B cell (primary cell): Measurements from ENCODE around the gene RSPO3. TPM values are rescaled to one million over a fixed set of nuclear protein-coding genes. Genes with fewer than 3 reads are reported as not detected.

Source experiments
- ATAC-seq: fragments of 200-7000 bp; cut with Tn5 transposase; one replicate; pipeline ENCODE4 v1.10.0; 2021; ENCODE audit warnings: low read depth, mild to moderate bottlenecking, moderate number of reproducible peaks, moderate library complexity
- CTCF ChIA-PET: fragments of 350-600 bp; sonication (Branson Sonifier 250); formaldehyde crosslinking; loops from one replicate; lab custom pipeline; 2021; ENCODE audit warnings: antibody characterized with exemption, inconsistent platforms; lab: Charles Lee
- POLR2A ChIA-PET: fragments of 350-600 bp; sonication (Branson Sonifier 250); formaldehyde crosslinking; loops from one replicate; lab custom pipeline; 2021; ENCODE audit warnings: antibody characterized with exemption; lab: Charles Lee
- DNase-seq: peaks from one replicate; pipeline ENCODE4 v3.0.0; 2013
- H2AFZ ChIP-seq: 2 replicates; pipeline ENCODE4 v1.6.1; 2012; ENCODE audit warnings: mild to moderate bottlenecking, low read depth, low read length; ENCODE audit not compliant: insufficient read depth, poor library complexity, severe bottlenecking
- H3K27ac ChIP-seq, 2 donors: 1 replicate in 1 of 2; 2 replicates in 1 of 2; pipeline ENCODE4 v1.5.1; 2012 to 2013; ENCODE audit warnings: low read length in 2 of 2, mild to moderate bottlenecking in 2 of 2, moderate library complexity in 1 of 2
- H3K27me3 ChIP-seq, 4 experiments: fragments of 200-600 bp in 1 of 4; sonication (generic) in 1 of 4; replicated peaks in 1 of 4; 1 replicate in 2 of 4; 2 replicates in 2 of 4; pipeline versions ENCODE4 v1.6.1 to v1.7.0; 2013 to 2016; ENCODE audit warnings: low read length in 3 of 4, mild to moderate bottlenecking in 2 of 4, mixed read lengths in 1 of 4, moderate library complexity in 1 of 4; ENCODE audit not compliant: insufficient read depth in 4 of 4, control insufficient read depth in 3 of 4; ENCODE audit errors: control extremely low read depth in 1 of 4
- H3K36me3 ChIP-seq, 2 experiments: replicated peaks in 1 of 2; 1 replicate in 1 of 2; 2 replicates in 1 of 2; pipeline versions ENCODE4 v1.6.1 to v1.7.1; 2013; ENCODE audit warnings: low read length in 1 of 2; ENCODE audit not compliant: insufficient read depth in 2 of 2, control insufficient read depth in 1 of 2; ENCODE audit errors: control extremely low read depth in 1 of 2, extremely low read depth in 1 of 2
- H3K4me1 ChIP-seq, 2 donors: fragments of 200-600 bp in 1 of 2; sonication (generic) in 1 of 2; 1 replicate in 1 of 2; 2 replicates in 1 of 2; pipeline versions ENCODE4 v1.5.1 to v1.6.1; 2013 to 2017; ENCODE audit warnings: low read length in 2 of 2; ENCODE audit not compliant: control insufficient read depth in 2 of 2, insufficient read depth in 2 of 2
- H3K4me2 ChIP-seq: replicated peaks from 2 replicates; pipeline ENCODE3; 2012; ENCODE audit warnings: mild to moderate bottlenecking, low read depth, low read length; ENCODE audit not compliant: poor library complexity, severe bottlenecking
- H3K4me3 ChIP-seq, 5 experiments: fragments of 200-600 bp in 1 of 5; sonication (generic) in 1 of 5; 1 replicate in 3 of 5; 2 replicates in 2 of 5; pipeline versions ENCODE4 v1.5.1 to v1.7.0; 2011 to 2016; ENCODE audit warnings: low read length in 4 of 5, mild to moderate bottlenecking in 4 of 5, low read depth in 2 of 5, control low read depth in 1 of 5, moderate library complexity in 1 of 5; ENCODE audit not compliant: insufficient read depth in 1 of 5; ENCODE audit errors: control extremely low read depth in 1 of 5, extremely low read depth in 1 of 5
- H3K79me2 ChIP-seq: fragments of 200-600 bp; sonication (generic); one replicate; pipeline ENCODE4 v1.6.0; 2016; ENCODE audit warnings: low read length; ENCODE audit not compliant: control insufficient read depth, insufficient read depth
- H3K9ac ChIP-seq: fragments of 200-600 bp; sonication (generic); 2 replicates; pipeline ENCODE4 v1.6.1; 2017; ENCODE audit warnings: mild to moderate bottlenecking, low read length, moderate library complexity
- H3K9me3 ChIP-seq, 3 donors: one replicate each; pipeline versions ENCODE4 v1.6.1 to v1.7.1; 2013; ENCODE audit warnings: low read length in 2 of 3; ENCODE audit not compliant: control insufficient read depth in 2 of 3, insufficient read depth in 1 of 3; ENCODE audit errors: control extremely low read depth in 1 of 3
- H4K20me1 ChIP-seq: 2 replicates; pipeline ENCODE4 v1.6.0; 2012; ENCODE audit warnings: mild to moderate bottlenecking, low read length; ENCODE audit not compliant: insufficient read depth, control insufficient read depth, poor library complexity, severe bottlenecking
- H3K27ac Mint-ChIP-seq: one replicate; pipeline ENCODE4 v1.8.0; 2021; ENCODE audit warnings: mixed read lengths
- H3K27me3 Mint-ChIP-seq: one replicate; pipeline ENCODE4 v1.8.0; 2021; ENCODE audit warnings: mixed read lengths
- H3K4me1 Mint-ChIP-seq: one replicate; pipeline ENCODE4 v1.8.0; 2021; ENCODE audit warnings: mixed read lengths
- H3K4me3 Mint-ChIP-seq: one replicate; pipeline ENCODE4 v1.8.0; 2021; ENCODE audit warnings: mixed read lengths
- H3K9me3 Mint-ChIP-seq: one replicate; pipeline ENCODE4 v1.8.0; 2022; ENCODE audit warnings: mixed read lengths; ENCODE audit not compliant: insufficient read depth
- EZH2 ChIP-seq: IDR thresholded peaks from 2 replicates; pipeline ENCODE4 v1.6.1; 2012; ENCODE audit warnings: borderline replicate concordance, low read depth, mild to moderate bottlenecking, moderate library complexity, low read length; ENCODE audit not compliant: insufficient read depth, poor library complexity, severe bottlenecking
- WGBS: methylation state at CpG from one replicate; pipeline ENCODE4 v1.1.5; 2013; ENCODE audit warnings: missing lambda C conversion rate; ENCODE audit not compliant: insufficient coverage; 5-methylcytosine and 5-hydroxymethylcytosine counted together
- intact Hi-C: fragments of 100-400 bp; cut with micrococcal nuclease; formaldehyde crosslinking; loops from one replicate; pipeline ENCODE4 v1.10.0; 2022
- polyA plus RNA-seq: library from polyadenylated mRNA; depleted of rRNA; stranded (reverse); fragments of >200 nt; gene quantifications from 2 replicates; pipeline ENCODE4 v1.2.3, GENCODE V29; 2012
- total RNA-seq, 2 donors: library from RNA; stranded (reverse); fragments of 120-200 nt in 1 of 2; gene quantifications; 1 replicate in 1 of 2; 2 replicates in 1 of 2; pipeline versions ENCODE4 v1.2.3 to v1.2.4, GENCODE V29; 2013 to 2022
- TF ChIP-seq, protein P1 (sequence below): fragments of 200-600 bp; IDR thresholded peaks from one replicate; pipeline ENCODE4 v1.8.0; 2022; ENCODE audit warnings: antibody characterized with exemption, mild to moderate bottlenecking

The RSPO3 gene
- total and polyA plus RNA-seq, 2 donors (not counting 1 experiment from before 2014, with no cell fraction given): not detected

DNA sequence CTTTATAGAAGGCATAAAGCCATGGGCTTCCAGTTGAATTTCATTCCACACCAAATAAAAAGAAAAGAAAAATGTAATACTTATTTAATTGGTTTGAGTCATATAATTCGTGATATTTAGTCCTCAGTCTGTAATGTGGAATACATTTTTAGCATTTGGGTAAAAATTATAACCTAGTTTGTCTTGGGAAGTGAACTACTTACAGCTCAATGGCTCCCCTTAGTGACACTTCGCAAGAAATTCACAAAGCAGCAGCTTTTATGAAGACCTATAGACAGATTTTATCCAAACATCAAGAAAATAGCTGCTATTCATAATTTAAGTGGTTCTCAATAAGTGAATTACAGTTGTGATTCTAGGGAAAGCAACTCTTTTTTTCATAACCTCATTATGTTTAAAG, 72.1 kb downstream of the RSPO3 start:
- POLR2A ChIA-PET: no interaction called here
- Mint-ChIP-seq H3K9me3 (no peaks in the 10 kb centered on the region), H3K4me1 (no peaks in the 10 kb centered on the region), H3K27ac (no peak overlapping the region), H3K27me3 (no peaks in the 10 kb centered on the region), H3K4me3 (no peak overlapping the region)
- TF ChIP-seq EZH2: no peak
- TF ChIP-seq, protein P1, sequence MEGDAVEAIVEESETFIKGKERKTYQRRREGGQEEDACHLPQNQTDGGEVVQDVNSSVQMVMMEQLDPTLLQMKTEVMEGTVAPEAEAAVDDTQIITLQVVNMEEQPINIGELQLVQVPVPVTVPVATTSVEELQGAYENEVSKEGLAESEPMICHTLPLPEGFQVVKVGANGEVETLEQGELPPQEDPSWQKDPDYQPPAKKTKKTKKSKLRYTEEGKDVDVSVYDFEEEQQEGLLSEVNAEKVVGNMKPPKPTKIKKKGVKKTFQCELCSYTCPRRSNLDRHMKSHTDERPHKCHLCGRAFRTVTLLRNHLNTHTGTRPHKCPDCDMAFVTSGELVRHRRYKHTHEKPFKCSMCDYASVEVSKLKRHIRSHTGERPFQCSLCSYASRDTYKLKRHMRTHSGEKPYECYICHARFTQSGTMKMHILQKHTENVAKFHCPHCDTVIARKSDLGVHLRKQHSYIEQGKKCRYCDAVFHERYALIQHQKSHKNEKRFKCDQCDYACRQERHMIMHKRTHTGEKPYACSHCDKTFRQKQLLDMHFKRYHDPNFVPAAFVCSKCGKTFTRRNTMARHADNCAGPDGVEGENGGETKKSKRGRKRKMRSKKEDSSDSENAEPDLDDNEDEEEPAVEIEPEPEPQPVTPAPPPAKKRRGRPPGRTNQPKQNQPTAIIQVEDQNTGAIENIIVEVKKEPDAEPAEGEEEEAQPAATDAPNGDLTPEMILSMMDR: no peak
- CTCF ChIA-PET: interaction anchor here (1.0 kb wide), 1 partner anchor 348 kb away, joined by 4 read pairs; no protein-coding TSS in a partner anchor
- H4K20me1 ChIP-seq: no peaks in the 10 kb centered on the region
- DNase-seq (no peak), ATAC-seq (no peak)
- no CpG with 5 or more reads among the region's 2 CpGs for WGBS
- no peaks in the 10 kb centered on the region for H3K36me3 ChIP-seq
- H3K4me2 ChIP-seq: no peak overlapping the region
- intact Hi-C loops: no loop called here
- H3K79me2 ChIP-seq: no peaks in the 10 kb centered on the region
- no peak overlapping the region for H3K4me3 ChIP-seq
- no peaks in the 10 kb centered on the region for H3K9me3 ChIP-seq
- no peaks in the 10 kb centered on the region for H3K4me1 ChIP-seq
- no peak overlapping the region for H3K9ac ChIP-seq
- no peak overlapping the region for H3K27ac ChIP-seq
- H2AFZ ChIP-seq: no peak overlapping the region
- H3K27me3 ChIP-seq: no peaks in the 10 kb centered on the region

DNA sequence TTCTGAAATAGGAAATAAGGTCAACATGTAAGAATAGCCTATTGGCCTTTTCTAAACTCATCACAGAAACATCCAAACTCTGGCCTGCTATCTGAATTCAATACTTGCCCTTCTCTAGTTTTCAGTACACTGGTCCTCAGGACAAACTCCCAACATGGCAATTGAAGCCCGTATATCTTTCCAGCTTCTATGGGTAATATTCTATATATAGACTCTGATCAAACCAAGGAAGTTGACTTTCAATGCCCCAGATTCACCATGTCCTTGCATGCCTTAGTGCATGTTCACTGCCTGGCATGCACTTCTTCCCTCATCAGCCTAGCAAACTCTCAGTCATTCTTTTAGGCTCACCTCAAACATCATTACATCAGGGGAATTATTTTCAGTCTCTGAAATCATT, 73.2 kb downstream of the RSPO3 start:
- intact Hi-C loops: no loop called here
- no peak overlapping the region for H3K27ac Mint-ChIP-seq
- Histone ChIP-seq H3K4me3 (no peak overlapping the region), H3K79me2 (no peaks in the 10 kb centered on the region), H3K4me2 (no peak overlapping the region), H3K27ac (no peak overlapping the region), H3K9ac (no peak overlapping the region), H3K27me3 (no peaks in the 10 kb centered on the region), H2AFZ (no peak overlapping the region), H3K9me3 (no peaks in the 10 kb centered on the region), H4K20me1 (no peaks in the 10 kb centered on the region), H3K4me1 (no peaks in the 10 kb centered on the region), H3K36me3 (no peaks in the 10 kb centered on the region)
- no peaks in the 10 kb centered on the region for H3K27me3 Mint-ChIP-seq
- POLR2A ChIA-PET: no interaction called here
- ATAC-seq (no peak), DNase-seq (no peak)
- H3K9me3 Mint-ChIP-seq: no peaks in the 10 kb centered on the region
- no peaks in the 10 kb centered on the region for H3K4me1 Mint-ChIP-seq
- no peak overlapping the region for H3K4me3 Mint-ChIP-seq
- CTCF ChIA-PET: interaction anchor here (1.0 kb wide), 1 partner anchor 346 kb away, joined by 4 read pairs; no protein-coding TSS in a partner anchor
- TF ChIP-seq EZH2: no peak
- TF ChIP-seq, protein P1: no peak
- WGBS: no CpG with 5 or more reads among the region's 1 CpG
